ENCODE measurements around the gene CD2BP2. TPM values are rescaled to one million over a fixed set of nuclear protein-coding genes. Genes with fewer than 3 reads are reported as not detected.
A peak's percentile ranks its signal among the peaks of the same experiment; 100 is the strongest.

The CD2BP2 gene
- total and polyA plus RNA-seq, 2 of the 13 experiments (the other 11 are each of a cell fraction or from before 2014, with no cell fraction given): 24.9 to 54.6 TPM

GRCh38 chr16:30377812-30378235, 22.7 kb upstream of the CD2BP2 start (continued):
- TF ChIP-seq PRDM4 (CRISPR knock-in tag; IDR thresholded peaks at IDR 0.05; ENCODE audit: borderline replicate concordance): no peak
- TF ChIP-seq ZNF883 (CRISPR knock-in tag; IDR thresholded peaks at IDR 0.05; ENCODE audit: not compliant biosample characterization): no peak
- no peak for TF ChIP-seq ZNF484 (CRISPR knock-in tag; IDR thresholded peaks at IDR 0.05; ENCODE audit: borderline replicate concordance, low read depth)
- no peak for TF ChIP-seq ZNF225 (CRISPR knock-in tag; IDR thresholded peaks at IDR 0.05)
- no peak for TF ChIP-seq ZFP41 (CRISPR knock-in tag; IDR thresholded peaks at IDR 0.05; ENCODE audit: borderline replicate concordance)
- no peak for TF ChIP-seq FOXA1 (IDR thresholded peaks at IDR 0.05)
- TF ChIP-seq FOXA1 (CRISPR knock-in tag; IDR thresholded peaks at IDR 0.05): no peak
- TF ChIP-seq MATR3 (CRISPR knock-in tag; IDR thresholded peaks at IDR 0.05): no peak
- TF ChIP-seq PRMT3 (CRISPR knock-in tag; IDR thresholded peaks at IDR 0.05; ENCODE audit: borderline replicate concordance, low read depth): no peak
- 0 out of 2 replicates have a peak, but pooled peaks have one; percentile 45 for TF ChIP-seq SNAPC4 (CRISPR knock-in tag; IDR thresholded peaks at IDR 0.05)
- TF ChIP-seq SALL1 (CRISPR knock-in tag; IDR thresholded peaks at IDR 0.05): no peak; the same call in 1 of the 2 replicates
- no peak for TF ChIP-seq RERE (CRISPR knock-in tag; IDR thresholded peaks at IDR 0.05; ENCODE audit: low read depth)
- TF ChIP-seq ZNF761 (CRISPR knock-in tag; conservative IDR thresholded peaks at IDR 0.05): no peak
- TF ChIP-seq NCOA2 (CRISPR knock-in tag; IDR thresholded peaks at IDR 0.05): no peak
- TF ChIP-seq TAF1 (CRISPR knock-in tag; IDR thresholded peaks at IDR 0.05): no peak
- no peak for TF ChIP-seq PBX3 (CRISPR knock-in tag; IDR thresholded peaks at IDR 0.05; ENCODE audit: borderline replicate concordance)
- TF ChIP-seq POGZ (CRISPR knock-in tag; IDR thresholded peaks at IDR 0.05): no peak; the same call in 1 of the 2 replicates
